ENCODE results near the gene COL8A1.

The COL8A1 gene

DNA sequence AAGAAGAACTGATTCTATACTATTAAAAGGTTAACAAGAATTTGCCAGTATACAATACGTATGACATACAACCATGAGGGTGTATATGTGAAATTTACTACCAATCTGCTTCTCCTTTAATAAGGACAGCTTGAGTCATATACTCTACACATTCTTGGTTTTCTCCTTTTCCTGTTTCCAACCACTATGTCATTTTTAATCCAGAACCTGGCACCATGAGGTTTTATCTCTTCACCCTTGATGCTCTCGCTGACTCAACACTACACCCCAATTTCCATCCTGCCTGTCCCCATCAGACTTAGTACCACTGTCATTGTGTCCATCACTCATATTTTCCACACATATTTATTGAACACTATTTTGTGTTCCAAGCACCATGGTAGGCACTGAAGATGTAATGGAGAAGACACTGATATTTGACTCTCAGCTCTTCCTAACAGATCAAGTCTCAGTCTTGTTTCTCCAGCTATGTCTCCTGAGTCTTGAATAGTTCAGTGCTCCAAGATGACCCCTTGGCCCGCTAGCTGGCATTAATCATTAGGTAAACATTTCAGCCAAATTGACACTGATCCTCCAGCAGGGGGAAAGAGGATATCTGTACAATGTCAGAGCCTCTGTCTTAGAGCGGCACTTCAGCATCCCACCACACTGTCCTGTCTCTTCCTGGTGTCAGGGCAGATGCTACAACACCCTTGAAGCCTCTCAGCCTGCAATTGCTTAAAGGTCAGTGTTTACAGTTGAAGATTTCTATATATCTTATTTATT, 11.2 kb upstream of the COL8A1 start:
- no peak overlapping the region for H3K27ac Mint-ChIP-seq
- no peaks in the 10 kb centered on the region for H3K4me1 Mint-ChIP-seq
- H3K9me3 Mint-ChIP-seq = no peaks in the 10 kb centered on the region
- H3K36me3 Mint-ChIP-seq = no peaks in the 10 kb centered on the region
- ATAC-seq (ENCODE audit: low read depth) = no peak
- no peak for DNase-seq (ENCODE audit: low spot score in 2 of 2)
- no peak overlapping the region for H3K4me3 Mint-ChIP-seq
- peaks cover 2% of the 10 kb centered on the region for H3K27me3 Mint-ChIP-seq

DNA sequence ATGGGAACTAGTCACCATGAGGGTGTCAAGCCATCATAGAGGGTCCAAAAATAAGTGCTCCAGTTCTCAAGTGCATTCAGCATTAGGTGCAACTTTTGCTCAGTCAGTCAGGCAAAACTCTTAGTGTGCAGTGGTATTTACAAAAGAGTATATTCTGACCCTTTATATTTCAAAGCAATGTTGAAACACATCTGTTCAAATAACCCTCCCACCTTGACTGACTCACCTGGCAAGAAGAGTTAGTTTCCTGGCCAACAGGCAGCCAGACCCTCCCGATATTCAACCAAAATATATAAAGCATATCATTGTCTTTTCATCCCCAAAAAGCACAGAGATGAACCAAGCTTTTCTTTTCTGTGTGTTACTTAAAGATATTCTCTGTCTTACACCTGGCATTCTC, 7.6 kb upstream of the COL8A1 start:
- Mint-ChIP-seq H3K9me3 (no peaks in the 10 kb centered on the region), H3K27me3 (peaks cover 8% of the 10 kb centered on the region), H3K4me3 (no peak overlapping the region), H3K27ac (no peak overlapping the region), H3K4me1 (no peaks in the 10 kb centered on the region), H3K36me3 (no peaks in the 10 kb centered on the region)
- DNase-seq (ENCODE audit: low spot score in 2 of 2) = no peak
- no peak for ATAC-seq (ENCODE audit: low read depth)

- H3K4me3 Mint-ChIP-seq = no peak overlapping the region
- H3K4me1 Mint-ChIP-seq = peaks cover 7% of the 10 kb centered on the region
- no peak overlapping the region for H3K27ac Mint-ChIP-seq
- H3K9me3 Mint-ChIP-seq = no peaks in the 10 kb centered on the region
- DNase-seq (ENCODE audit: low spot score in 2 of 2) (no peak), ATAC-seq (ENCODE audit: low read depth) (no peak)
- H3K27me3 Mint-ChIP-seq = peaks cover 21% of the 10 kb centered on the region
- no peaks in the 10 kb centered on the region for H3K36me3 Mint-ChIP-seq
These were observed 4.4 kb upstream of the COL8A1 start for GRCh38 chr3:99633887-99634558.

DNA sequence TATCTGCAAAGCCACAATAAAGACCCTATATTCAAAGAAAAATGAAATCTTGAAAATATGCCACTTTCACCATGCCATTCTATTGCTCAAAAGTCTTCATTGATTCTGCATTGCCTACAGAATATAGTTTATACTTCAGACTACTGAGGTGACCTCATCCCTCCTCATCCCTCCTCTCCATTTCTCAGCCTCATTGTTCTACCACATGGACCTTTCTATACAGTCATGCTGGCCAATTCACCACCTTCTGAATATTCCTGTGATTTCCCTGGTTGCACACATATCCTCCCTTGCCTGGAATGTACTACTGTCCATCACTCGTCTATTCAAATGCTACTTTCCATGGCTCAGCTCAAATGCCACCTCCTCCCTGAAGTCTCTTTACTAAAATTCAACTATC, 3.5 kb upstream of the COL8A1 start:
- no peak for ATAC-seq (ENCODE audit: low read depth)
- H3K9me3 Mint-ChIP-seq = no peaks in the 10 kb centered on the region
- no peak for DNase-seq (ENCODE audit: low spot score in 2 of 2)
- H3K27me3 Mint-ChIP-seq = peaks cover 21% of the 10 kb centered on the region
- no peaks in the 10 kb centered on the region for H3K36me3 Mint-ChIP-seq
- H3K27ac Mint-ChIP-seq = no peak overlapping the region
- no peak overlapping the region for H3K4me3 Mint-ChIP-seq
- H3K4me1 Mint-ChIP-seq = peaks cover 7% of the 10 kb centered on the region

DNA sequence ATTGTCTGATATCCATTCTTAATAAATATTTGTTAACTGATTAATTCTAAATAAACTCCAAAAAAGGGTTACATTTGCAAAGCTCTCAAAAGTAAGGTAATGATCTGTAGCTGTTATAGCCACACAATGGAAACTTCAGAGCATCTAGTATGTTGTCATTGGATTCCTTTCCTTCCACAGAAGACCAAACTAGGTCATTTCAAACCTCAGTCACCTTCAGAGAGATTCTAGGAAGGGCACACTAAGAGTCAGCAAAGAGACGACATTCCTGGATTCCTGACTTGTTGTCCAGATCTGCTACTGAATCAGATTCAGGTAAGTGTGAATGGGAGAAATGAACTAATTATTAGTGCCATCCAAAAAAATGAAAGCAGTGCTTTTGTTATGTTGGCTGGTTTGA, 3.0 kb upstream of the COL8A1 start:
- H3K27ac Mint-ChIP-seq = no peak overlapping the region
- ATAC-seq (ENCODE audit: low read depth) = no peak
- peaks cover 21% of the 10 kb centered on the region for H3K27me3 Mint-ChIP-seq
- no peak overlapping the region for H3K4me3 Mint-ChIP-seq
- H3K9me3 Mint-ChIP-seq = no peaks in the 10 kb centered on the region
- peaks cover 7% of the 10 kb centered on the region for H3K4me1 Mint-ChIP-seq
- H3K36me3 Mint-ChIP-seq = no peaks in the 10 kb centered on the region
- no peak for DNase-seq (ENCODE audit: low spot score in 2 of 2)

DNA sequence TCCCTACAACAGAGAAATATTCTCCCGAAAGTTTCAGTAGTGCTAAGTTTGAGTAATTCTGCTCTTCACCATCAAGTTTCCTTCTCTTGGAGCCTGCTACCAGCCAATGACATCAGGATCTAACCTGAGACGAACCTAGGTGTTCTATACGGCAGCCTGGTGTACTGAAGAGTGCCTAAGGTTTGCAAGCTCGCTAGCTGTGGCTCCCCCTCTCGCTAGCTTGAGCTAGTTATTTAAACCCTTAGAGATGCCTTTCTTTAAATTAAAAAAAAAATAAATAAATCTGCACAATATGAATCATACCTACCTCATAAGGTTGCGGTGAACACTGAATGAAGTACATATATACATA, 1.4 kb upstream of the COL8A1 start:
- Mint-ChIP-seq H3K27ac (no peak overlapping the region), H3K27me3 (peaks cover 25% of the 10 kb centered on the region), H3K36me3 (no peaks in the 10 kb centered on the region), H3K9me3 (peaks cover 1% of the 10 kb centered on the region), H3K4me3 (no peak overlapping the region), H3K4me1 (peaks cover 7% of the 10 kb centered on the region)
- no peak for DNase-seq (ENCODE audit: low spot score in 2 of 2)
- no peak for ATAC-seq (ENCODE audit: low read depth)

DNA sequence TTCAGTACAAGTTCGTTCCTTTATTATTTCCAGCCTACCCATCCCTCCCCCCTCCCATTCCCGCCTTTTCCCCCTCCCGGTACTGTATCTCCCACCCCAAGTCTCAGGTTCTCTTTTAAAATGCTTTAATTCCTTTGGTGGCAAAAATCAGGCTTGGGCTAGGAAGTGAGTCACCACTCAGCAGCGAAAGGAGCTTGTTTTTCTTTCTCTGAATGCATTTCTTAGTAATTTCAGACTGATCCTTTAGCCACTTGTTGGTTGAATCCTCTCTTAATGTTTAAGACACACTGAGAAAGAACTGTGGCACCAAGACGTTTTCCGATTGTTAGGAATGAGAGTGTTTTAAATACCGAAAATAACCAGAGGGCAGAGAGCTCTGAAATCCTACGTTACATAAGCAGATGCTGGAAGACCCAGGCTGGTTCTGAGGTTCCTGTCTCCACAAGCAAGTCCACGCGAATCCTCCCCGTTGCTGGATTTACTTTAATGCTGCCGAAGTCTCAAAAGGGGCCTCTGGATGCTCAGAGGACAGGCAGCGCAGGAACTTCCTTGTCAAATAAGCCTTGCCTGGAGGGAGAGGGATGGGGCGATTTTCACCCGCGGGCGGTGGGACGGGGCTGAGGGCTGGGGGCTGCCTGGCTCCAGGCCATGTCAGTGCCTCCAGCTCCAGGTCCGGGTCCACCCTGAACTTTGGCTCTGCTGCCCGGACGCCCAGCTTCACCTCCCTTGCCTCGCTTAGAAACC, 854 bp upstream of the COL8A1 start:
- Mint-ChIP-seq H3K27ac (no peak overlapping the region), H3K4me1 (peaks cover 7% of the 10 kb centered on the region), H3K9me3 (peaks cover 1% of the 10 kb centered on the region), H3K27me3 (peaks cover 24% of the 10 kb centered on the region), H3K36me3 (no peaks in the 10 kb centered on the region), H3K4me3 (peak overlapping the region; percentile 4)
- ATAC-seq (ENCODE audit: low read depth) (no peak), DNase-seq (ENCODE audit: low spot score in 2 of 2) (no peak)

- H3K27me3 Mint-ChIP-seq = peaks cover 20% of the 10 kb centered on the region
- no peak overlapping the region for H3K4me3 Mint-ChIP-seq
- DNase-seq (ENCODE audit: low spot score in 2 of 2) (no peak), ATAC-seq (ENCODE audit: low read depth) (no peak)
- H3K4me1 Mint-ChIP-seq = peaks cover 7% of the 10 kb centered on the region
- no peaks in the 10 kb centered on the region for H3K36me3 Mint-ChIP-seq
- H3K27ac Mint-ChIP-seq = no peak overlapping the region
- H3K9me3 Mint-ChIP-seq = peaks cover 1% of the 10 kb centered on the region
These were observed 1.2 kb downstream of the COL8A1 start for GRCh38 chr3:99639579-99639978.

DNA sequence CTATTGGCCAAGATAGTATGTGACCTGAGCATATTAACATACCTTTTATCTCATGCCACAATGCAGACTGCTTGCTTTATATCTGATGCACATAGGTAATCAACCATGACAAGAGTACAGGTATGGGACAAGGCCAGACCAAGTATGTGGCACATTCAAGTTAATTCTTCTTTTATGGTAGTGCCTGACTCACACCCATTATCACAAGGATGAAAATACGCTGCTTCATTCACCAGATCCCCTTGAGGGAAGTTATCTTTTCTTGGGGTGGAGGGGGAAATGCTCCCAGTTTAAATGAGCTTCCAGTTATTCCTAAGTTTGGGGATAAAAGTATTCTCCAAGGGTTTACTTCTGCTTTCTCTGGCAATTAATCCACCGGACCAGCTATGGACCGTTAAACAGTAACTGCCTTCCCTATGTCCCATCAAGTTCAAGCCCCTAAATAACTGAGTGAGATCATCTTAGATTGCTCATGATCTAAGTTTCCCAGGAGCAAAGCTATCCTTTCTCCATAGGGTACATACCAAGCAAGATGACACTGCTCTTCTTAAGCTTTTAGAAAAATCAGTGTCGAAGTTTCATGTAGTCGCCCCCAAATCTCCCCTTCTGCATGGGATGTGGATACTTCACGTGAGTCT, 1.9 kb downstream of the COL8A1 start:
- H3K4me1 Mint-ChIP-seq = peaks cover 7% of the 10 kb centered on the region
- H3K4me3 Mint-ChIP-seq = no peak overlapping the region
- DNase-seq (ENCODE audit: low spot score in 2 of 2) (no peak), ATAC-seq (ENCODE audit: low read depth) (no peak)
- H3K9me3 Mint-ChIP-seq = peaks cover 1% of the 10 kb centered on the region
- no peak overlapping the region for H3K27ac Mint-ChIP-seq
- H3K36me3 Mint-ChIP-seq = no peaks in the 10 kb centered on the region
- H3K27me3 Mint-ChIP-seq = peaks cover 19% of the 10 kb centered on the region

GRCh38 chr3:99641480-99641879, 3.1 kb downstream of the COL8A1 start:
- Mint-ChIP-seq H3K9me3 (peaks cover 1% of the 10 kb centered on the region), H3K27ac (no peak overlapping the region), H3K27me3 (peaks cover 17% of the 10 kb centered on the region), H3K4me3 (no peak overlapping the region), H3K36me3 (no peaks in the 10 kb centered on the region), H3K4me1 (peaks cover 7% of the 10 kb centered on the region)
- no peak for DNase-seq (ENCODE audit: low spot score in 2 of 2)
- ATAC-seq (ENCODE audit: low read depth) = no peak

DNA sequence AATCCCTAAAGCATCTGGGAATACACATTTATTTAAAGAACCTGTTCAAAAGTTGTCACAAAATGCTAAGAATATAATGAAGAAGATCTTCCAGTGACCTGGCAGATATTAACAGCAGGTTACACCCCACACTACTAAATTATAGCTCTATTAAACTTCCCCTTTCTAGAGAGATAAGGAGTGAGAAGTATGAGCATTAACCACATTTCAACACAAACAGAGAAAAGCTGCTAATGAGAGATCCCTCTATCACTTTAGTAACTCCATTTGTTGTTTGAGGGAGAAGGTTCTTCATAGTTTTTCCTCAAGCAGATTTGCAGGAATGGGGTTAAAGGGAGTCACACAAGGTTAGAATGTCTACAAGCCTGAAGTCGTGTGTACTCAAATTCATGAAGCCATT, 3.6 kb downstream of the COL8A1 start:
- DNase-seq (ENCODE audit: low spot score in 2 of 2) (no peak), ATAC-seq (ENCODE audit: low read depth) (no peak)
- peaks cover 1% of the 10 kb centered on the region for H3K9me3 Mint-ChIP-seq
- H3K36me3 Mint-ChIP-seq = no peaks in the 10 kb centered on the region
- peaks cover 7% of the 10 kb centered on the region for H3K4me1 Mint-ChIP-seq
- no peak overlapping the region for H3K27ac Mint-ChIP-seq
- H3K4me3 Mint-ChIP-seq = no peak overlapping the region
- H3K27me3 Mint-ChIP-seq = peaks cover 17% of the 10 kb centered on the region

DNA sequence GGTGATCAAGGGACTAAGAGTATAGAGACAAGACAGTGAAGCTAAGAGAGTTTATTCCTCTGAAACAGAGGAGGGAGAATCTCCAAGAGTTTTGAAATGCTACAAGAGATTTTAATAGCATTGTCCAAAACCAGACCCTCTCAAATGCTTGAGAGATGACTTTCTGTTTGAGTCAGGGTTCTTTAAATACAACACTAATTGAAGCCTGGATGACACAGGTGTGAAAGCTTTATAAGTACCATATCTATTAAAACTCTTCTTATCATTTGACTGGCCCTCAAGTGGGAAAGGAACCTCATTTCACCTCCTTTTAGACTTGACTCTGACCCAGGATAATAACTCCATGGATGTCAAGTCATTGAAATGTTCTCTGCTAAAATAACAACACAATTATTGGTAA, 5.6 kb downstream of the COL8A1 start:
- H3K4me3 Mint-ChIP-seq = no peak overlapping the region
- H3K4me1 Mint-ChIP-seq = no peaks in the 10 kb centered on the region
- DNase-seq (ENCODE audit: low spot score in 2 of 2) (no peak), ATAC-seq (ENCODE audit: low read depth) (no peak)
- H3K9me3 Mint-ChIP-seq = peaks cover 1% of the 10 kb centered on the region
- peaks cover 6% of the 10 kb centered on the region for H3K27me3 Mint-ChIP-seq
- H3K36me3 Mint-ChIP-seq = no peaks in the 10 kb centered on the region
- H3K27ac Mint-ChIP-seq = no peak overlapping the region

GRCh38 chr3:99644746-99645145, 6.4 kb downstream of the COL8A1 start:
- H3K4me1 Mint-ChIP-seq = no peaks in the 10 kb centered on the region
- peaks cover 3% of the 10 kb centered on the region for H3K9me3 Mint-ChIP-seq
- DNase-seq (ENCODE audit: low spot score in 2 of 2) (no peak), ATAC-seq (ENCODE audit: low read depth) (no peak)
- no peaks in the 10 kb centered on the region for H3K36me3 Mint-ChIP-seq
- H3K27ac Mint-ChIP-seq = no peak overlapping the region
- peaks cover 8% of the 10 kb centered on the region for H3K27me3 Mint-ChIP-seq
- no peak overlapping the region for H3K4me3 Mint-ChIP-seq

Data from memory B cell (primary cell).